Left renal pelvis (tissue), 4 donors: Measurements from ENCODE around the gene VWF. TPM values are rescaled to one million over a fixed set of nuclear protein-coding genes. Genes with fewer than 3 reads are reported as not detected.

Experiments
- DNase-seq, 4 donors: peaks; one replicate each; pipeline ENCODE4 v3.0.0-alpha.2; 2013; ENCODE audit warnings: low read depth in 4 of 4, low spot score in 3 of 4
- polyA plus RNA-seq, 4 donors: library from polyadenylated mRNA; unstranded; fragments of 120-200 nt; gene quantifications; one replicate each; pipeline ENCODE4 v1.2.1, GENCODE V29; 2013; ENCODE audit not compliant: insufficient read length in 4 of 4

VWF gene
- polyA plus RNA-seq, 4 donors, result 7.9 to 19.3 (median 18.5) TPM

- DNase-seq, result no peak
Measured at GRCh38 chr12:6062757-6063735, 61.4 kb downstream of the VWF start.

GRCh38 chr12:6062395-6062756 lies 62.1 kb downstream of the VWF start:
- DNase-seq, result no peak

- no peak for DNase-seq
Measured at GRCh38 chr12:6061660-6062059, 62.8 kb downstream of the VWF start.

GRCh38 chr12:6059860-6060565 lies 64.5 kb downstream of the VWF start:
- DNase-seq, result no peak

GRCh38 chr12:6059221-6059620 lies 65.2 kb downstream of the VWF start:
- DNase-seq, result no peak

- DNase-seq, result no peak
Measured at GRCh38 chr12:6058481-6059161, 65.8 kb downstream of the VWF start.

GRCh38 chr12:6057700-6058099 lies 66.8 kb downstream of the VWF start:
- DNase-seq, result no peak

- DNase-seq, result no peak
Measured at GRCh38 chr12:6056406-6057240, 67.8 kb downstream of the VWF start.

- DNase-seq, result no peak
Measured at GRCh38 chr12:6053541-6053940, 70.9 kb downstream of the VWF start.

GRCh38 chr12:6052940-6053329 lies 71.5 kb downstream of the VWF start:
- DNase-seq, result no peak

- DNase-seq, result no peak
Measured at GRCh38 chr12:6052206-6052939, 72.1 kb downstream of the VWF start.

- DNase-seq, result no peak
Measured at GRCh38 chr12:6049992-6050391, 74.5 kb downstream of the VWF start.

GRCh38 chr12:6049587-6049986 lies 74.9 kb downstream of the VWF start:
- no peak for DNase-seq

- DNase-seq, result no peak
Measured at GRCh38 chr12:6047249-6048237, 76.9 kb downstream of the VWF start.

GRCh38 chr12:6046511-6047180 lies 77.8 kb downstream of the VWF start:
- no peak for DNase-seq

- no peak for DNase-seq
Measured at GRCh38 chr12:6045438-6045837, 79.0 kb downstream of the VWF start.

- no peak for DNase-seq
Measured at GRCh38 chr12:6044082-6044481, 80.4 kb downstream of the VWF start.

- DNase-seq, result no peak
Measured at GRCh38 chr12:6042446-6042845, 82.0 kb downstream of the VWF start.
